ENCODE measurements around the gene RO60. TPM values are rescaled to one million over a fixed set of nuclear protein-coding genes. Genes with fewer than 3 reads are reported as not detected.

Gene RO60
- total RNA-seq, 1 experiment from 2014 or later: 86.4 TPM

DNA sequence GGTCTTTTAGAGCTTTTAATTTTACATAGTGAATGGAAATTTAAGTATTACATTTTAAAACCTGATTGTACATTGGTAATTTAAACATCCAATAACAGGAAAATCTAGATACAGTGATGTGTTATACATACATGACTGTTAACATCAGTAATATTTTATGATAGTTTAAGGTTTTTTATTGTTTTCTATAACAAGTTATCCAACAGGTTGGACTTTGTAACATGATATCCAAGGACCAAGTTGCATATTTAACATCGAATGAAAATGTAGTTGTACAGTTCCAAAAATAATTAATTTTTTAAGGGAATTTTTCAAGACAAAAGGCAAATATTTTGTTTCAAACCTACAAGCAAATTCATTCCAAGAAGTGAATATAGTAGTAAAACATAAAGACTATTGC lies 31.5 kb downstream of the RO60 start:
- TF ChIP-seq, protein P1, sequence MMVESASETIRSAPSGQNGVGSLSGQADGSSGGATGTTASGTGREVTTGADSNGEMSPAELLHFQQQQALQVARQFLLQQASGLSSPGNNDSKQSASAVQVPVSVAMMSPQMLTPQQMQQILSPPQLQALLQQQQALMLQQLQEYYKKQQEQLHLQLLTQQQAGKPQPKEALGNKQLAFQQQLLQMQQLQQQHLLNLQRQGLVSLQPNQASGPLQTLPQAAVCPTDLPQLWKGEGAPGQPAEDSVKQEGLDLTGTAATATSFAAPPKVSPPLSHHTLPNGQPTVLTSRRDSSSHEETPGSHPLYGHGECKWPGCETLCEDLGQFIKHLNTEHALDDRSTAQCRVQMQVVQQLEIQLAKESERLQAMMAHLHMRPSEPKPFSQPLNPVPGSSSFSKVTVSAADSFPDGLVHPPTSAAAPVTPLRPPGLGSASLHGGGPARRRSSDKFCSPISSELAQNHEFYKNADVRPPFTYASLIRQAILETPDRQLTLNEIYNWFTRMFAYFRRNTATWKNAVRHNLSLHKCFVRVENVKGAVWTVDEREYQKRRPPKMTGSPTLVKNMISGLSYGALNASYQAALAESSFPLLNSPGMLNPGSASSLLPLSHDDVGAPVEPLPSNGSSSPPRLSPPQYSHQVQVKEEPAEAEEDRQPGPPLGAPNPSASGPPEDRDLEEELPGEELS (CRISPR knock-in tag; IDR thresholded peaks at IDR 0.05): no peak
- no peak for TF ChIP-seq ATF2 (CRISPR knock-in tag; IDR thresholded peaks at IDR 0.05; ENCODE audit: borderline replicate concordance, low read depth)
- TF ChIP-seq E2F1 (CRISPR knock-in tag; IDR thresholded peaks at IDR 0.05): no peak
- no peak for TF ChIP-seq SMAD3 (CRISPR knock-in tag; IDR thresholded peaks at IDR 0.05; ENCODE audit: borderline replicate concordance)
- TF ChIP-seq ZNF396 (CRISPR knock-in tag; IDR thresholded peaks at IDR 0.05; ENCODE audit: borderline replicate concordance): no peak
- no peak for TF ChIP-seq OVOL2 (CRISPR knock-in tag; IDR thresholded peaks at IDR 0.05; ENCODE audit: borderline replicate concordance)
- TF ChIP-seq USF1 (CRISPR knock-in tag; IDR thresholded peaks at IDR 0.05): no peak
- TF ChIP-seq SP1 (CRISPR knock-in tag; conservative IDR thresholded peaks at IDR 0.05): no peak
- no peak for TF ChIP-seq IRF1 (CRISPR knock-in tag; IDR thresholded peaks at IDR 0.05)
- no peak for TF ChIP-seq ZNF138 (CRISPR knock-in tag; conservative IDR thresholded peaks at IDR 0.05)
- TF ChIP-seq, protein P2, sequence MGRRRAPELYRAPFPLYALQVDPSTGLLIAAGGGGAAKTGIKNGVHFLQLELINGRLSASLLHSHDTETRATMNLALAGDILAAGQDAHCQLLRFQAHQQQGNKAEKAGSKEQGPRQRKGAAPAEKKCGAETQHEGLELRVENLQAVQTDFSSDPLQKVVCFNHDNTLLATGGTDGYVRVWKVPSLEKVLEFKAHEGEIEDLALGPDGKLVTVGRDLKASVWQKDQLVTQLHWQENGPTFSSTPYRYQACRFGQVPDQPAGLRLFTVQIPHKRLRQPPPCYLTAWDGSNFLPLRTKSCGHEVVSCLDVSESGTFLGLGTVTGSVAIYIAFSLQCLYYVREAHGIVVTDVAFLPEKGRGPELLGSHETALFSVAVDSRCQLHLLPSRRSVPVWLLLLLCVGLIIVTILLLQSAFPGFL (CRISPR knock-in tag; IDR thresholded peaks at IDR 0.05; ENCODE audit: borderline replicate concordance): no peak
- TF ChIP-seq TEAD1 (CRISPR knock-in tag; IDR thresholded peaks at IDR 0.05): no peak
- no peak for TF ChIP-seq ZNF416 (CRISPR knock-in tag; IDR thresholded peaks at IDR 0.05)
- no peak for TF ChIP-seq JAZF1 (CRISPR knock-in tag; IDR thresholded peaks at IDR 0.05)
- TF ChIP-seq, protein P3, sequence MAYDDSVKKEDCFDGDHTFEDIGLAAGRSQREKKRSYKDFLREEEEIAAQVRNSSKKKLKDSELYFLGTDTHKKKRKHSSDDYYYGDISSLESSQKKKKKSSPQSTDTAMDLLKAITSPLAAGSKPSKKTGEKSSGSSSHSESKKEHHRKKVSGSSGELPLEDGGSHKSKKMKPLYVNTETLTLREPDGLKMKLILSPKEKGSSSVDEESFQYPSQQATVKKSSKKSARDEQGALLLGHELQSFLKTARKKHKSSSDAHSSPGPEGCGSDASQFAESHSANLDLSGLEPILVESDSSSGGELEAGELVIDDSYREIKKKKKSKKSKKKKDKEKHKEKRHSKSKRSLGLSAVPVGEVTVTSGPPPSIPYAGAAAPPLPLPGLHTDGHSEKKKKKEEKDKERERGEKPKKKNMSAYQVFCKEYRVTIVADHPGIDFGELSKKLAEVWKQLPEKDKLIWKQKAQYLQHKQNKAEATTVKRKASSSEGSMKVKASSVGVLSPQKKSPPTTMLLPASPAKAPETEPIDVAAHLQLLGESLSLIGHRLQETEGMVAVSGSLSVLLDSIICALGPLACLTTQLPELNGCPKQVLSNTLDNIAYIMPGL (CRISPR knock-in tag; IDR thresholded peaks at IDR 0.05): no peak
- H3K9me3 Mint-ChIP-seq: no peaks in the 10 kb centered on the region
- POLR2A ChIA-PET: no interaction called here

GRCh38 chr1:193094112-193094511 lies 34.7 kb downstream of the RO60 start:
- CTCF ChIA-PET: no interaction called here
- Mint-ChIP-seq H3K9me3 (no peaks in the 10 kb centered on the region), H3K4me3 (no peak overlapping the region), H3K27ac (peak overlapping the region; percentile 45), H3K36me3 (peaks cover 4% of the 10 kb centered on the region; the same call in 1 of the 2 replicates), H3K27me3 (ENCODE audit: low read depth) (no peaks in the 10 kb centered on the region), H3K4me1 (no peaks in the 10 kb centered on the region)
- ATAC-seq (no peak), DNase-seq (ENCODE audit: low spot score) (no peak)
- POLR2A ChIA-PET: no interaction called here
- no peak for TF ChIP-seq STAT6 (CRISPR knock-in tag; conservative IDR thresholded peaks at IDR 0.05; ENCODE audit: low read depth)
- TF ChIP-seq ATF1 (CRISPR knock-in tag; IDR thresholded peaks at IDR 0.05): no peak
- TF ChIP-seq SOX15 (CRISPR knock-in tag; IDR thresholded peaks at IDR 0.05): no peak
- TF ChIP-seq ZNF396 (CRISPR knock-in tag; IDR thresholded peaks at IDR 0.05; ENCODE audit: borderline replicate concordance): no peak
- no peak for TF ChIP-seq MAX (CRISPR knock-in tag; IDR thresholded peaks at IDR 0.05)
- TF ChIP-seq, protein P1 (CRISPR knock-in tag; IDR thresholded peaks at IDR 0.05): no peak
- TF ChIP-seq ZNF416 (CRISPR knock-in tag; IDR thresholded peaks at IDR 0.05): no peak
- TF ChIP-seq NR3C1 (CRISPR knock-in tag; conservative IDR thresholded peaks at IDR 0.05; ENCODE audit: low read depth): no peak

More for the DNA sequence above, 31.5 kb downstream of the RO60 start:
- Mint-ChIP-seq H3K27me3 (ENCODE audit: low read depth) (no peaks in the 10 kb centered on the region), H3K4me3 (no peak overlapping the region), H3K36me3 (no peaks in the 10 kb centered on the region), H3K4me1 (no peaks in the 10 kb centered on the region), H3K27ac (no peak overlapping the region)
- CTCF ChIA-PET: interaction anchor here (1.7 kb wide), 1 partner anchor 20 kb away, joined by 7 read pairs; no protein-coding TSS in a partner anchor
- ATAC-seq (no peak), DNase-seq (ENCODE audit: low spot score) (no peak)
